Erythroblast (primary cell): Measurements from ENCODE around the gene RNU4-1.

ENCODE experiments used
- GATA1 ChIP-seq: IDR thresholded peaks from 2 replicates; pipeline ENCODE4 v1.6.1; 2011; ENCODE audit warnings: low read depth, mild to moderate bottlenecking, control low read depth, low read length, moderate library complexity
- POLR2A ChIP-seq: IDR thresholded peaks from 2 replicates; pipeline ENCODE4 v1.6.1; 2011; ENCODE audit warnings: mild to moderate bottlenecking, low read length

DNA sequence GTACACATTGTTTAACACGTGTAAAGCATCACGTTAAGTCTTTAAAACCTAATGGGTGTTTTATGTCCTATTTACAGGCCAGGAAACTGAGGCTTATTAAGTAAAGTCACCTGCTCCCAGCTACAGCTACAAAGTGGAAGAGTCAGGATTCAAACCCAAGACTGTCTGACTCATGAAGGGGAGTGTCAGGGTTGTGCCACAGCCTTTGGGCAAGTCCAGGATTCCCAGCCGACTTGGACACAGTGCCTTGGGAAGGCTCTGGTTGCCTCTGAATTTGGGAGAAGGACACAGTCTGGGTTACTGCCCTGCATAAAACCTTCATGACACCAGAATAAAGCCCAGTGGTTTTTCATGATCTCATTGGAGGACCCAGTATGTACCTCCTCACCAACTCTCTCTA is 8.7 kb downstream of the RNU4-1 start:
- TF ChIP-seq POLR2A: no peak
- TF ChIP-seq GATA1: no peak
